GM23248 (cell line): ENCODE measurements around the gene SOX21.

ENCODE experiments used
- EZH2 ChIP-seq: fragments of 200-600 bp; sonication (generic); IDR thresholded peaks from 2 replicates; pipeline ENCODE4 v1.6.1; 2018; ENCODE audit warnings: antibody characterized with exemption, mild to moderate bottlenecking; ENCODE audit not compliant: insufficient read depth, poor library complexity, severe bottlenecking
- EZH2phosphoT487 ChIP-seq: fragments of 200-600 bp; sonication (generic); IDR thresholded peaks from 2 replicates; pipeline ENCODE4 v1.6.1; 2018; ENCODE audit warnings: antibody characterized with exemption, moderate library complexity, mild to moderate bottlenecking, low read depth; ENCODE audit not compliant: insufficient read depth

DNA sequence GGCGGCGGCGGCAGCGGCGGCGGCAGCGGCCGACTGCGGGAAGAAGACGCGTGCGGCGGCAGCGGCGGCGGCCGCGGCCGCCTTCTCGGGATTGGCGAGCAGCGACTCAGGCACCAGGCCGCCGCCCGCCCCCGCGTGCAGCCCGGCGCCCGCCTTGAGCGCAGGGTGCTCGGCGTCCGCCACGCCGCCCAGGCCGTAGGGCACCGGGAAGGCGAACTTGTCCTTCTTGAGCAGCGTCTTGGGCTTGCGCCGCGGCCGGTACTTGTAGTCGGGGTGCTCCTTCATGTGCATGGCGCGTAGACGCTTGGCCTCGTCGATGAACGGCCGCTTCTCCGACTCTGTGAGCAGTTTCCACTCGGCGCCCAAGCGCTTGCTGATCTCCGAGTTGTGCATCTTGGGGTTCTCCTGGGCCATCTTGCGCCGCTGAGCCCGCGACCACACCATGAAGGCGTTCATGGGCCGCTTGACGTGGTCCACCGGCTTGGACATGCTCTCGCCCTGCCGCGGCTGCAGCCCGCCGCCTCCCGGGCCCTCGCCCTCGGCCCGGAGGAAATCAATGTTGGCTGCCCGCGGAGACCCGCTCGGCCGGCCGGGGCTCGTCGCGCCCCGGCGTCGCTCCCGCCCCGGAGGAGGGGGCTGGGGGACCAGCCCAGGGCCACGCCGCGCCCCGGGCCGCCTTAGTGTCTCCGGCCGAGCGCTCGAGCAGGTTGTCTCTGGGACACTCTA lies 621 bp downstream of the SOX21 start:
- TF ChIP-seq EZH2 (peak; percentile 50), EZH2phosphoT487 (0 out of 2 replicates have a peak, but pooled peaks have one; percentile 56)
